Subcutaneous preadipocyte (primary cell): ENCODE results near the gene ABAT. TPM values are rescaled to one million over a fixed set of nuclear protein-coding genes. Genes with fewer than 3 reads are reported as not detected.

ENCODE experiments used
- small RNA-seq: library from RNA; depleted of rRNA; stranded (forward); fragments of <200 nt; gene quantifications from one replicate; pipeline ENCODE3, GENCODE V24; 2012
- total RNA-seq: library from RNA; depleted of rRNA; stranded (reverse); fragments of >200 nt; gene quantifications from 2 replicates; pipeline ENCODE4 v1.2.3, GENCODE V29; 2012

The ABAT gene
- 2.2 TPM in 2 replicates for total RNA-seq

GRCh38 chr16:8674413-8675022 is at the start of gene ABAT:
ABAT (plus strand) TSS chr16:8674617; CDS start chr16:8735740, 61,123 bp downstream.

GRCh38 chr16:8797364-8798173 is 123.2 kb downstream of the ABAT start, which contains the start of the genes PMM2 and TMEM186:
PMM2 (plus strand) TSS chr16:8797839; CDS start chr16:8797883, 44 bp downstream.
TMEM186 (minus strand) TSS chr16:8797639; CDS start chr16:8797614, 25 bp downstream.

Small RNAs within 50 kb of the gene (small RNA-seq; reads per million reads assigned to genes)
- not detected for gene AC007224.1
- gene RN7SL743P = not detected
- gene RNU7-63P = not detected

Other genes with a start within 250 kb of the ABAT start
- not detected in 2 replicates for gene TMEM114, start 84.1 kb upstream of the ABAT start, total RNA-seq
- 27.8 and 30.5 TPM in 2 replicates for gene METTL22, start 52.9 kb upstream of the ABAT start, total RNA-seq
- gene TMEM186, start 123.0 kb downstream of the ABAT start, total RNA-seq = 3.5 and 4.0 TPM in 2 replicates
- 33.4 and 44.8 TPM in 2 replicates for gene PMM2, start 123.2 kb downstream of the ABAT start, total RNA-seq
- 147 and 157 TPM in 2 replicates for gene CARHSP1, start 194.4 kb downstream of the ABAT start, total RNA-seq
- gene LITAFD, start 207.7 kb downstream of the ABAT start, total RNA-seq = not detected in 2 replicates